IMR-90 (cell line): ENCODE data around the gene ARSB.

Experiments
- CHD1 ChIP-seq: IDR thresholded peaks from 2 replicates; pipeline ENCODE4 v1.6.1; 2012; ENCODE audit warnings: low read depth, low read length, improper control_type of control experiment
- POLR2A ChIP-seq: IDR thresholded peaks from 2 replicates; pipeline ENCODE4 v1.6.1; 2012; ENCODE audit warnings: mild to moderate bottlenecking, low read depth, low read length
- TF ChIP-seq, protein P1 (sequence below): conservative IDR thresholded peaks from 2 replicates; pipeline ENCODE4 v1.5.1; 2012; ENCODE audit warnings: mild to moderate bottlenecking, low read depth, low read length, improper control_type of control experiment

DNA sequence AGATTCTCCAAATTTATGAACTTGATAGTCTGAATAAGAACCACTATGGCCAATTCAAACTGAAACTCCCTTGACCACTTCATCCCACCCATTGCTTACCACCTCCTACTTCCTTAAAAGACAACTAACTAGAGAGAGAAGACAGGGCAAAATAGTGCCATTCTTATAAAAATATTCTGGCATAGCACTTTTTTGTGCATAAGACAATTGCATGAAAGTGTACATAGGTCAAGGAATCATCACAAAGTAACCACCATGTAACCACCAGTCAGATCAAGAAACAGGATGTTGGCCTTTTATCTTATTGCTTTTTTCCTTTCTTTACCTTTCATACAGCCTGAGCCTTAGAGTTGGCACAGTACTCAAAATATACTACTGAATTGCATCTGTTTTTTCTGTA lies 8.1 kb upstream of the ARSB start:
- TF ChIP-seq, protein P1, sequence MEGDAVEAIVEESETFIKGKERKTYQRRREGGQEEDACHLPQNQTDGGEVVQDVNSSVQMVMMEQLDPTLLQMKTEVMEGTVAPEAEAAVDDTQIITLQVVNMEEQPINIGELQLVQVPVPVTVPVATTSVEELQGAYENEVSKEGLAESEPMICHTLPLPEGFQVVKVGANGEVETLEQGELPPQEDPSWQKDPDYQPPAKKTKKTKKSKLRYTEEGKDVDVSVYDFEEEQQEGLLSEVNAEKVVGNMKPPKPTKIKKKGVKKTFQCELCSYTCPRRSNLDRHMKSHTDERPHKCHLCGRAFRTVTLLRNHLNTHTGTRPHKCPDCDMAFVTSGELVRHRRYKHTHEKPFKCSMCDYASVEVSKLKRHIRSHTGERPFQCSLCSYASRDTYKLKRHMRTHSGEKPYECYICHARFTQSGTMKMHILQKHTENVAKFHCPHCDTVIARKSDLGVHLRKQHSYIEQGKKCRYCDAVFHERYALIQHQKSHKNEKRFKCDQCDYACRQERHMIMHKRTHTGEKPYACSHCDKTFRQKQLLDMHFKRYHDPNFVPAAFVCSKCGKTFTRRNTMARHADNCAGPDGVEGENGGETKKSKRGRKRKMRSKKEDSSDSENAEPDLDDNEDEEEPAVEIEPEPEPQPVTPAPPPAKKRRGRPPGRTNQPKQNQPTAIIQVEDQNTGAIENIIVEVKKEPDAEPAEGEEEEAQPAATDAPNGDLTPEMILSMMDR: no peak
- TF ChIP-seq POLR2A: no peak
- TF ChIP-seq CHD1: no peak
